SHP77 treated with DMSO at 0.1 percent for 48 hours (cell line): ENCODE data around the gene MS4A6A.
"Not testable (repeated sequence)": the region's sequence is repeated elsewhere in the genome, so short reads cannot be mapped to it uniquely, and the experiment has no call there.

ENCODE experiments used
- DNase-seq: peaks from one replicate; lab custom pipeline; 2025; lab: John Stamatoyannopoulos, UW

The MS4A6A gene

DNA sequence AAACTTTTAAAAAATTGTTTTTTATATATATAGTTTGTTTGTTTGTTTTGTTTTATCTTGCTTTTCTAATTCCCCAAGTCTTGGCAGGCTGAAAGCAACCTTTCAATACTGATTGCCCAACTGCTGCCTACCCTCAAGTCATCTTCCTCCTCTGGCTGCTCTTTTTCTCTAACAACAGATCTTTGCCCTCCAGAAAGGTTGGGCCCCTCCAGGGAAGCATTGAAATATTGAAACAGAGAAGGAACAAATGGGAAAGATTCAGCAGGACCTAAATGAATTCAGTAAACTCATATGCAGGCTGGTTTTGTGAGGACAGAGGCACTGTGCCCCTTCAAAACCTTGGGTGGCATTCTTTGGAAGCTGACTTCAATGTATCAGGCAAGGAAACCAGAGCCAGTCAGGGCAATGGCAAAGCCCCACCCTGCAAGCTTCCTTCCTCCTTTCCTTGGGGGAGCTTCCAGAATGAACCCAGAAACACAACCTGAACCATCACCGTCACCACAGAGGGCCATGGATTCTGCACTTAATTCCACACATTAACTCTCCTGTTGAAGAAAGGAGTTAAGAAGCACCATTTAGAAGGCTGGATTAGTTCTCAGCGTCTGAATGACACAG lies 815 bp upstream of the MS4A6A start:
- no peak for DNase-seq

DNA sequence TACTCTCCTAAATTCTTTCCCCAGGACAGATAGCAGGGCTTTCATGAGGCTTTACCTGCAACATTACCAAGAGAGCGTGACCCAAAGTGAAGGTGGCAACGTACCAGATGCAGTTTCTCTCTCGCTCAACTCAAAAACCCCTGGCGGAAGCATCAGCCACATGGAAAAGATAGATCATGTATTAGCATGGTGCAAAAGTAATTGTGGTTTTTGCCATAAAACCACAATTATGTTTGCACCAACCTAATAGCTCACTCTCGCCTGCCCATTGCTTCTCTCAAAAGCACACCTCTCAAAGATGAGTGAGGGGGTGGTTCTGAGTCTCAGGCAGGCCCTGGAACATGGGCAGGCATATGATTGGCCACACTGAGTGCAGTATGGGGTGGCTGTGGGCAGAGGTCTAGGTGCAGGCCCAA lies 7.0 kb downstream of the MS4A6A start:
- no peak for DNase-seq

DNA sequence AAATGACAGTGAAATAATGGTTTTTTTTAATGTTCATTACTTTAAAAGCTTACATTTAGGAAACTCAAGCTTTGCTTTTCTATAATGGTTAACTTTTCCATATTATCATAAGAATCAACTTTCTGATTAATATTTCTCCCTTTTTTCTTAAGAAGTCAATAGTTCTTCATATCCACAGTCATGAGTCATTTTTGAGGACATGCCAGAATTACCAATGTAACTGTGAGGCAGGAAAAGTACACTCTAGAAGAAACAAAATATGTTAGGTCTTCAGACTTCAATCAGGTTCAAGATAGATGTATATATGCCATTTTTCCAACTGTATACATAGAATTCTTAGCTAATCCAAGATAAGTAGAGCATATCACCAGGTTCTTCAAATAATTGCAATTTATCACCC lies 10.9 kb downstream of the MS4A6A start:
- DNase-seq = no peak

DNA sequence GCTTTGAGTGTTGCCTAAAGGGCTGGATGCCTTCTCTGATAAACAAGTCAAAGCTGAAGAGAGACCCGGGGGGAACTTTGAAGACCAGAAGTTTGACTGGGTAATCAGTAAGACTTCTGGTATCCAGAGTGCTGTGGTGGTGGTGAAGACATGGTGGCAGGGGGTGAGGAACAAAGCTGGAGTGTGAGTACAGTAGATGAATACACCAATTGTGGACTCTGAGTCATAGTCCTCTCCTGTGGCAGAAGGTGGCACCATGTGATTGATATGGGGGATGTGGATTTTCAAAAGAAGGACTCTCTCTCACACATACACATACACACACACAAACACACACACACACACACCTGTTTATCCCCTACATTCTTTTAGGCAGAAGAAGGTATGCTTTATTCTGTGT lies 12.3 kb downstream of the MS4A6A start:
- DNase-seq = no peak

DNA sequence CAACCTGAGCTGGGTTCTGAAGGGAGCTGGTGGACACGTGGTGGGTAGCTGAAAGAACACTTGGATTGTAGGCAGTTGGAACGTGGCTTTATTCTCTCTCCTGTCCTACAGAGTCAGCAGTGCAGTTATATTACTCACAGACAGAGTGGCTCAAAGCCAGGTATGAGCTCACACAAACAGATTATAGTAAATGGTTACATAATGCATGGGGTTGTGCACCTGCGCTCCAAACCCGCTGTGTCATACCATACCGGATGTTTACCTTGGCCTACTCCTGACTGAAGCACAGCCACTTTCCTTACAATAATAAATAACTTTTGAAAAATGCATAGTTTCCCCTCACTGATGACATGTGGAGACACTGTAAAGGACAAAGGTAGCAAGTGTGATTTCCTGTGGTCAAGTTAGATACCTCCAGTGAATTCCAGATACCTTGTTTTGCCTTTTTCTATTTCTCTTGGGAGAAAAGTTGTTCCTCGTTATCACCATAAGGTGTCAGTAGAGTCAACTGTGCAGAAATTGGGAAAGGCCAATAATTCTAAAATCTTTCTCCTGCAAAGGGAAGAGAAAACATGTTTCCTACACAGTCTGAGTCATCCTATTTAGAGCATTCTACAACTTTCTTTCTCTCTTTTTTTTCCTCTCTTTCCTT lies 13.5 kb downstream of the MS4A6A start:
- DNase-seq = peak; percentile 41

DNA sequence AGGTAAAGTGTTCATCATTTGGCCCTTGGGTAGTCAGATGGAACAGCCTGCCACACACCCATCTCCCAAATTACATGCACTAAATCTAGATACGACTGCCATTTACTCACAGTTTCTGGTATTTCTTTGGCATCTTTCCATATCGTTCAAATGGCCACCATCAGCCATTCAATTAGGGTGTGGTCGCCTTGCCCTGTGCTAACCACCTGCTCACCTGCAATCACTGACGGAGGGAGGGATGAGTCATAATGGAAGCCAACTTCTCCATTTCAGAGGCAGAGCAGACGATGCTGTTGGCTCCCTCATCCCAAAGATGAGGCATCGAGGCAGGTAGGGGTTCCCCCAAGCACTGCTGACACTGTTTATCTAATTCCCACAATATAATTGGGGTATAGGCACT lies 14.6 kb downstream of the MS4A6A start:
- no peak for DNase-seq

DNA sequence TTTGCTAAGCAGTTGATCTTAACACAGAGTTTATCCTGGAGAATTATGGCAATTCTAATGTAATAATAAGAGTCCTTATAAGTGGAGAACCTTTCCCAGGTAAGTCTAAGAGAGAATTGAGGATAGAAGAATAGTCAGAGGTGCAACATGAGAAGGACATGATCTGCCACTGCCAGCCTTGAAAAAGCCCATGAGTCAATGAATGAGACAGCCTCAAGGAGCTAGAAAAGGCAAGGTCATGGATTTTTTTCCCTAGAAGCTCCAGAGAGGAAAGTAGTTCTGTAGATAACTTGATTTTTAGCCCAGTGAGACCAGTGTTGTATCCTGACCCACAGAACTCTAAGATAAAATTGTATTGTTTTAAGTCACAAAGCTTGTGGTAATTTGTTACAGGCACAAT lies 16.9 kb downstream of the MS4A6A start:
- no peak for DNase-seq

DNA sequence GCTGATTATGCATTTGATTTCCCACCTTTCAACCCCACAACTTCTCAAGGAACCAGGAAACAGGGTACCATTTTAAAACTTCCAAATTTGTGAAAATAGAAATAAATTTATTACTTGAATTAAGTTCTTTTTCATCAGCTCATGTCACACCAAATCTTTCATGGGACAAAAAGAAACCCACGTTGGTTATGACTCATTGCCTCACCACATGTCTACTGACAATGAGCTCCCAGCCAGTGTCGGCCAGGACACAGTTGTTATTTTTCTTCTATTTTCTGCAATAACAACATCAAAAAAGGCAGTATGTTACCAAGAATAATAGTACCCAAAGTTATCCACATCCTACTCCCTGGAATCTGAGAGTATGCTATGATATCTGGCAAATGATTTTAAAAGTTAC lies 17.3 kb downstream of the MS4A6A start:
- DNase-seq = no peak

DNA sequence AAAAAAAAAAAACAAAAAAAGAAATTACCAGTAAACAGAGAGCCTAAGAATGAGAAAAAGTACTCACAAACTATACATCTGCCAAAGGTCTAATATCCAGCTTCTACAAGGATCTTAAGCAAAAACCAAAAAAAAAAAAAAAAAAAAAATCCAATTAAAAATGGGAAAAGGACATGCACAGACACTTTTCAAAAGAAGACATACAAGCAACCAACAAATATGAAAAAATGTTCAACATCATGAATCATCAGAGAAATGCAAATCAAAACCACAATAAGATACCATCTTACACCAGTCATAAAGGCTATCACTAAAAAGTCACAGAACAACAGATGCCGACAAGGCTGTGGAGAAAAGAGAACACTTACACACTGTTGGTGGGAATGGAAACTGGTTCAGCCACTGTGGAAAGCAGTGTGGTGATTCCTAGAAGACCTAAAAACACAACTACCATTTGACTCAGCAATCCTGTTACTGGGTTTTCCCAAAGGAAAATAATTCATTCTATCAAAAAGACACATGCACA lies 18.3 kb downstream of the MS4A6A start:
- DNase-seq = no peak

DNA sequence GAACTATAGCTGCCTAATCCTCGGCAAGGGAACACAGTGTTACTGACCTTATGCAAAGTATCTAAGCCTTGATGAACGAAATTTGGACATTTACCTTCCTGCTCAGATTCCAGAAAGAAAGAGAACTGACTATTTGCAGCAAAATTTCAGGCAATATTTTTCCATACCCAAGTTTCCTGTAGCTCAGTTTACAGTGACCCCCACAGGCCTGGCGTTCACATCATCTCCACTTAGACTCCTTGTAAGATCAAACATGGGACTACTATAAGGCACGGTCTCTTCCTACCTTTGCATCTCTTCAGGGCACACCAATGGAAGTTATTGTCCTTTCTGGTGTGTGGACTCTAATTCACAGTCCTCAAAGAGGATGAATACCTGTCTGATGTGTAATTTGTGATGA lies 21.1 kb downstream of the MS4A6A start:
- DNase-seq = no peak

DNA sequence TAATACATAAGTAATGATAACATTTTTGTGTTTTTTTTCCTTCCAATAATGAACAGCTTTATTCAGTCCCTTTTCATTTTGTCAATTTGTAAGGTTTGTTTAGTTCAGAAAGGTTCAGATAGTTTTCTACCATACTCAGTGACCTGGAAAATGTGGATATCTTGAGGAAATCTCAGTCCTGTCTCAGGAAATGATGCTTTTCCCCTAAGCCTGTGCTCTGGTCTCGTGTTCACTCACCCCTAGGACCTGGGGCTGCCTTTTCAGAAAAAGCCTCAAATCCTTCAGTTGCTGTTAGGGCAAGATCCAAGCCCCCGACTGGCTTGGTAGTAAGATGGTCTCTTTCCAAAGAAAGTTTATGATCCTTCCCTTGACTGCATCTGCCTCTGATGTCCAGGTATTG lies 21.8 kb downstream of the MS4A6A start:
- no peak for DNase-seq

DNA sequence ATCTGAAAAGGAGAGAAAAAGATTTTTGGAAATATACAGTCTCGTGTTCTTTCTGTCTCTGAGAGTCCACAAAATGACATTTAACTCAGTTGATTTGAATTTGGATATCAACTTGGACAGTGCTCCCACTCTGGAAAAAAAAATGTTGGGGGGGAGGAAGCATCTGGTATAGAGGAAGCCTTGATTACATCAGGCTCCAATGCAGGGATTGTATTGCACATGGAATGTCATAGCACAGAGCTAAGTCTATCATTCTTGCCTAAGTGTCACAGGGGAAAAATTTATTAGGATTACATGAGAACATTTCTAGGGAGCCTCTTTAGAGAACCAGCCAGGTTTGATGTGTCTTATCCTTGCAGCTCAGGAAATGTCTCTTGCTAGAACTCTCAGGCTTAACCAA lies 23.0 kb downstream of the MS4A6A start:
- DNase-seq = no peak

DNA sequence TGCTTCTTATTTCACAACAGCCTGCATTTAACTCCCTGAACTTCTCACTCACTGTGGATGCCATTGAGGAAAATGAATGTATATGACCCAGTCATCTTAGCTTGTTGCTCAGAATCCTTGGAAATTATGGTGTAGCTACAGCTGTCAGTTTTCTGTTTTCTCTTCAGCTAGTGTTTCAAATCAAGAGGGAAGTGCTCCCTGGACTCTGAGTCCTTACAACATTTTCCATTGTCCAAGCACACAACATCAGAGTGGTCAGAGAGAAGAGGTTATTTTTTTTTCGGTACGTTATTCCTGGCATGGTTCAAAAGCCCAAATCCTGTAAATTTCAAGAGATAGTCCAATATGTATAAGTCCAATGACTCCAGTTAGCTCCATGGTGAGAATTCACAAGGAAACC lies 23.6 kb downstream of the MS4A6A start:
- no peak for DNase-seq

DNA sequence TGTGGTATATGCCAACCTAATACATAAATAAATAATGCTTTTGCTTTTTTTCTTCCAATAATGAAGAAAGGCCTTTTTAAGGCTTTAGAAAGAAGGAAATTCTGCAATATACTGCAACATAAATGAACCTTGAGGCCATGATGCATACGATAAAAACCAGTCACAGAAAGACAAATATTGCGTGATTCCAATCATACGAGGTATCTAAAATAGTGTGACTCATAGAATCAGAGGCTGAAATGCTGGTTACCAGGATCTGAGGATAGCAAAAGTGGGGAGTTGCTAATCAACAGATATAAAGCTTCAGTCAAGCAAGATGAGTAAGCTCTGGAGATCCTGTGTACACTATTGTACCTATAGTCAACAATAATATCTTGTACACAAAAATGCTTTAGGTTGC lies 24.2 kb downstream of the MS4A6A start:
- no peak for DNase-seq

DNA sequence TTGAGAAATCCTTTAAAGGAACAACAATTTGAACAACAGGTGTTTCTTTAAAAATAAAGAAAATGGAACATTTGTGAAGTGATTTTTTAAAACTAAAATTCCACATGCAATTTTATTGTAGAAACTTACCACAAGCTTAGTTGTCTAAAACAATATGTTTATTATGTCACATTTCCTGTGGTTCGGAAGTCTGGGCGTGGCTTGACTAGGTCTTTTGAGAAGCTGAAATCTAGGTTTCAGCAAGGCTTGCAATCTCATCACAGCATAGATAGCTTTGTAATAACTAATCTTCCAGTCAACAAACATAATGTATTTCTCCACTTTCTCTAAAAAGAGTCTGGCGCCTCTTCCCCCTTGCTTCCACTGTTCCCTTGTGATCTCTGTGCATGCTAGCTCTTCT lies 27.0 kb downstream of the MS4A6A start:
- DNase-seq = no peak

DNA sequence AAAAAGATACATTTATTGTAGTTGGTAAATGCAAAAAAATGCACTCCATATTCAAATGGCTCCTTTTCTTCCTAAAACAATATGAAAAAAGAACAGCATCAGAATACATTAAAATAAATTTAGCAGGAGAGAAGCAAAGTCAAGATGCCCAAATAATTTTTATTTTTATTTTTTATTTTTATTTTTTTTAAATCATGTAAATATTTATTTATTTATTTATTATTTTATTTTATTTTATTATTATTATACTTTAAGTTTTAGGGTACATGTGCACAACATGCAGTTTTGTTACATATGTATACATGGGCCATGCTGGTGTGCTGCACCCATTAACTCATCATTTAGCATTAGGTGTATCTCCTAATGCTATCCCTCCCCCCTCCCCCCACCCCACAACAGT lies 30.2 kb downstream of the MS4A6A start:
- not testable (repeated sequence) for DNase-seq

DNA sequence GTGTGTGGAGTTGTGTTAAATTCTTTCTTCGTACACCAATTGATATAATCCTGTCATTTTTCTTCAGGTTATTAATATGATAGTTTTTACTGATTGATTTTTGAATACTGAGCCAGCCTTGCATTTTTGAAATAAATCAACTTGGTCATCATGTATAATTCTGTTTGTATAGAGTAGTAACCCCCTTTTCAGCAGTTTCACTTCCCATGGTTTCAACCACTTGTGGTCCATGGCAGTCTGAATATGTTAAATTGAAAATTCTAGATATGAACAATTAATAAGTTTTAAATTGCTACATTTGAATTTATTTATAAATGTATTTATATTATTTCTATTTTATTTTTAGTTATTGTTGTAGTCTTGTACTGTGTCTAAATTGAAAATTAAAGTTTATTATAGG lies 32.6 kb downstream of the MS4A6A start:
- no peak for DNase-seq

DNA sequence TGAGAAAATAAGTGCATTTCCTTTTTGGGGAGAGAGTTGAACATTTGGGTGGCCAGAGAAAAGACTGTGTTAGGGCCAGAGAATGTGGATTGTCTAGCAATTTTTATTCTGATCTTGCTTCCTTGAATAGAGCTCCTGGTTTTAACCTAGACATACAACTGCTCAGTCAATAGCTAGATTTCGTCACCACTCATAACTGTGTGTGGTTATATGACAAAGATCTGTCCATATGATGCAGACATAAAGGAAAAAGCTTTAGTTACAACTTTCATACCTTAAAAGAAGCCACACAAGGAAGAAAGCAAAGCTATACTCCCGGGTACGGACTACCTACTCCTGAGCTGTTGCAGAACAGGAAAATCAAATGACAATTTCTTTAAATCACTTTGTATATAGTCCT lies 37.2 kb downstream of the MS4A6A start:
- DNase-seq = no peak

DNA sequence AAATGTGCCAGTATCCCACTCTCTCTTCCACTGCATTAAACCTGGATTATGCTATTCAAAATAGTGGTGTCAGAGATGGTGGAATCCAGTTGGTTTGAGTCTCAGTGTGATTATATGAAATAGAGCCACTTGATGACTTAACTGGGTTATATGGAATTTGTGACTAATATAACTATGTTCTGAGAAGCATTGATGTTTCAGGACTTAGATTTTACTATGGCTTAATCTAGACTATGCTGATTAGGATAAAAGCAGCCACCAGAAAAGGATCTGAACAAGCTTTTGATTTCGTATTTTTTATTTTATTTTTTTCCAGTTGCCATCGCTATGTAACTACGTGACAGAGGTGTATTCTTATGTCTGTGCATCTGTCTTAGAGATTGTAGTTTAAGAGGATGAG lies 39.1 kb downstream of the MS4A6A start:
- DNase-seq = no peak

DNA sequence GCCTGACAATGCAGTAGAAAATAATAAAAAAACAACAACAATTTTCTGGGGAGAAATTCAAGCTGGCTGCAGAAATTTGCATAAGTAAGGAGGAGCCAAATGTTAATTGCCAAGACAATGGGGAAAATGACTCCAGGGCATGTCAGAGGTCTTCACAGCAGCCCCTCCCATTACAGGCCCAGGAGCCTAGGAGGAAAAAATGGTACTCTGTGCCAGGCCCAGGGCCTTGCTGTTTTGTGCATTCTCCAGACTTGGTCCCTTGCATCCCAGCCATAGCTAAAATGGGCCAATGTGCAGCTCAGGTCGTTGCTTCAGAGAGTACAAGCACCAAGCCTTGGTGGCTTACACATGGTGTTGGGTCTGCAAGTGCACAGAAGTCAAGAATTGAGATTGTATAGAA lies 49.0 kb downstream of the MS4A6A start:
- DNase-seq = no peak

DNA sequence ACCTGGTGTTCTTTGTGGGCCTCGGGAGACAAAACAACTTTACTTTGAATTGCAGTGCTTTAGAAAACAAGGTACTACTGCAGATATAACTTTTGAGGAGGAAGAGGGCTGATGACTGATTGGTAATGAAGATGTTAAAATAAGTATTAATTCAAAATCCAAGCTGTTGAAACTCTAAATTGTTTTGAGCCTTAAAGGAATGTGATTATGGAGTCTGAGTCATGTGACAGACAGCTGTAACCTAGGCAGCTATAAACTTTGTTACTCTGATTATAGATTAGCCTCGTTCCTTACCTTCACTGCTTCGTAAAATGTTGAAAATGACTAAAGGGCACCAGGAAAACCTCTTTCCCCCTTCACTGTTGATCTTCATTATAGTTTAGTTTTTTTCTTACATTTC lies 51.0 kb downstream of the MS4A6A start:
- no peak for DNase-seq

DNA sequence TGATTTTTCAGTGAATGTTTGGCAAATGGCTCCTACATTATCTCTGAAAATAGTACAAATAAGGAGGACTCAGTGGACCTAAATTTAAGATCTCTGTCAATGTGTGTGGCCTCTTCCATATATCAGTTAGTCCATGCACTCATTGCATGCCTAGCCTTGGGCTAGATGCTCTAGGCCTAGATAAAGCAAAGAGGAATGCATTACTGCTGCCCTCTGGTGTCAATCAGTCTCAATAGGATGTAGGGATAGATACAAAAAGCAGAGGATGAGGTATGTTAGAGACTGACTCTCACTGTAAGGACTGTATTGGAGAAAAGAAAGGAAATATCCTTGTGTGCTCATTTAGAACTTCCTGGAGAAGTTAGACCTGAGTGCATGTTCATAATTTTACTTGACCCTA lies 52.4 kb downstream of the MS4A6A start:
- DNase-seq = no peak

DNA sequence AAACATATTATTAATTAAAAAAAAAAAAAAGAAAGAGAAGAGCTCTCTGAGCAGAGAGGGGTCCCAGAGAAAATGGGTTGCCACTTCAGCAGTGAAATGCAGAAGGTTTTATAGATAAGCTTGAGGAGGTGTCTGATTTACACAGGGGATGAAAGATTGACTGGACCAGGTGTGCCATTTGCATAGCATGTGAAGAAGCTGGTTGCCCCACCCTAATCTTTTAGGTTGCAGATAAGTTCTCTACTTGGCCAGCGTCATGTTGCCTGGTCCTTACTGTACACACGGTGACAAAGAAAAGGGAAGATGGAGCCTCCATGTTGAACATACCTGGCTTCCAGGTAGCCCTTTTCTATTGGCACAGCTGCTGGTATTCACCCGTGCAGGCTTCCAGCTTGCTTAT lies 53.0 kb downstream of the MS4A6A start:
- DNase-seq = no peak

DNA sequence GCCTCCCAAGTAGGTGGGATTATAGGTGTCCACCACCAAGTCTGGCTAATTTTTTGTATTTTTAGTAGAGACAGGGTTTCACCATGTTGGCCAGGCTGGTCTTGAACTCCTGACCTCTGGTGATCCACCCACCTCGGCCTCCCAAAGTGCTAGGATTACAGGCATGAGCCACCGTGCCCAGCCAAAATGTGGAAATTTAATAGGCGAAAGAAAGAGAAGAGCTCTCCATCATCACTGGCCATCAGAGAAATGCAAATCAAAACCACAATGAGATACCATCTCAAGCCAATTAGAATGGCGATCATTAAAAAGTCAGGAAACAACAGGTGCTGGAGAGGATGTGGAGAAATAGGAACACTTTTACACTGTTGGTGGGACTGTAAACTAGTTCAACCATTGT lies 54.0 kb downstream of the MS4A6A start:
- DNase-seq = not testable (repeated sequence)
